Activated CD8-positive, alpha-beta T cell treated with anti-CD3 and anti-CD28 coated beads for 36 hours (primary cell): ENCODE measurements around the gene TMOD4. TPM values are rescaled to one million over a fixed set of nuclear protein-coding genes. Genes with fewer than 3 reads are reported as not detected.
A peak's percentile ranks its signal among the peaks of the same experiment; 100 is the strongest.

ENCODE experiments used
- ATAC-seq: fragments of 200-7000 bp; cut with Tn5 transposase; one replicate; pipeline ENCODE4 v1.10.0; 2021; ENCODE audit warnings: mild to moderate bottlenecking, moderate library complexity
- CTCF ChIA-PET: fragments of 350-600 bp; sonication (Branson Sonifier 250); formaldehyde crosslinking; loops from one replicate; lab custom pipeline; 2021; ENCODE audit warnings: antibody characterized with exemption; lab: Charles Lee
- POLR2A ChIA-PET: fragments of 350-600 bp; sonication (Branson Sonifier 250); formaldehyde crosslinking; loops from one replicate; lab custom pipeline; 2021; ENCODE audit warnings: antibody characterized with exemption; lab: Charles Lee
- DNase-seq: peaks from one replicate; pipeline ENCODE4 v3.0.0-alpha.2; 2020
- H3K27ac Mint-ChIP-seq: one replicate; pipeline ENCODE4 v1.8.0; 2021; ENCODE audit warnings: mild to moderate bottlenecking, mixed read lengths
- H3K27me3 Mint-ChIP-seq: one replicate; pipeline ENCODE4 v1.8.0; 2021; ENCODE audit warnings: mixed read lengths
- H3K36me3 Mint-ChIP-seq: one replicate; pipeline ENCODE4 v1.8.0; 2021; ENCODE audit warnings: low read depth, mixed read lengths
- H3K4me1 Mint-ChIP-seq: one replicate; pipeline ENCODE4 v1.8.0; 2021; ENCODE audit warnings: low read depth, mixed read lengths
- H3K4me3 Mint-ChIP-seq: one replicate; pipeline ENCODE4 v1.8.0; 2021; ENCODE audit warnings: mild to moderate bottlenecking, moderate library complexity, mixed read lengths
- H3K9me3 Mint-ChIP-seq: one replicate; pipeline ENCODE4 v1.8.0; 2021; ENCODE audit warnings: mixed read lengths
- CTCF ChIP-seq: fragments of 200-600 bp; IDR thresholded peaks from one replicate; pipeline ENCODE4 v1.8.0; 2022; ENCODE audit warnings: antibody characterized with exemption, mild to moderate bottlenecking
- intact Hi-C: fragments of 100-400 bp; cut with micrococcal nuclease; formaldehyde crosslinking; loops from one replicate; pipeline ENCODE4 v1.10.0; 2022
- total RNA-seq, 2 experiments: library from RNA; stranded (reverse); gene quantifications; one replicate each; pipeline ENCODE4 v1.2.3, GENCODE V29; 2021

TMOD4 gene
- total RNA-seq, 2 experiments from 2014 or later = 1.9 to 2.5 TPM

DNA sequence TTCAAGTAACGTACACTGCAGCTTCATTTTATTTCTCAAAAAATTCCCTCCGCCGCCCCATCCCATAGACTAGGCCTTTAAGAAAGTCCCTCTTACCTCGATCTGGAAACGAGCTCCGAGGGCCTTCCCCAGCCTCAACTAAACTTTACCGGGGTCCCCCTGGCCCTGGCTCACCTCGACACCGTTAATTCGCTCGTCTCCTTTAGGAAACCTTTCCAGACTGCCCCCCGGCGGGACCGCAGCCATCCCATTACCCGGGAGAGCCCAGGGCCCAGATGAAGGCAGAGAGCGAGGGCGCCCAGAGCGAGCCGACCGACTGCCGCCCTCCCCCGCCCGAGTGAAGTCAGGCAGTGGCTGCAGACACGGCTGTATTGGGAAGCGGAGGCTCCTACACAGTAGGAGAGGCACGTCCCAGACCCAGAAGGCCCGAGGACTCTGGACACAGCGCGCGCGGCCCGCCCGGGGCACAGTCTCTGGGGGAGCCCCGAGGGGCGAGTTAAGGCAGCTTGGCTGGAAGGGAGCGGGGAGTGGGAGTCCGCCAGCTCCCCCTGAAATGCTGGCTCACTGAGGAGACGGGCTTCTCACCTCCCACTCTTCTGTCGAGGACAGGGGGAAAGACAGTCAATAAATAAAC lies 44.0 kb downstream of the TMOD4 start:
- no peak for DNase-seq
- Mint-ChIP-seq H3K4me1 (peaks cover 12% of the 10 kb centered on the region), H3K27ac (peak overlapping the region; percentile 75), H3K36me3 (no peaks in the 10 kb centered on the region), H3K27me3 (no peaks in the 10 kb centered on the region), H3K4me3 (peak overlapping the region; percentile 69), H3K9me3 (no peaks in the 10 kb centered on the region)
- intact Hi-C loops = no loop called here
- POLR2A ChIA-PET = interaction anchor here (0.7 to 3.0 kb wide), 15 partner anchors 10 to 158 kb away, joined by 3 to 14 read pairs (median 3); partner anchors contain the start of genes MINDY1, TNFAIP8L2, VPS72 and ZNF687
- ATAC-seq = no peak
- TF ChIP-seq CTCF = no peak
- CTCF ChIA-PET = interaction anchor here (0.7 to 3.3 kb wide), 15 partner anchors 9 to 150 kb away, joined by 3 to 23 read pairs (median 3); partner anchors contain the start of genes C1orf56, TMOD4, TNFAIP8L2 and ZNF687

DNA sequence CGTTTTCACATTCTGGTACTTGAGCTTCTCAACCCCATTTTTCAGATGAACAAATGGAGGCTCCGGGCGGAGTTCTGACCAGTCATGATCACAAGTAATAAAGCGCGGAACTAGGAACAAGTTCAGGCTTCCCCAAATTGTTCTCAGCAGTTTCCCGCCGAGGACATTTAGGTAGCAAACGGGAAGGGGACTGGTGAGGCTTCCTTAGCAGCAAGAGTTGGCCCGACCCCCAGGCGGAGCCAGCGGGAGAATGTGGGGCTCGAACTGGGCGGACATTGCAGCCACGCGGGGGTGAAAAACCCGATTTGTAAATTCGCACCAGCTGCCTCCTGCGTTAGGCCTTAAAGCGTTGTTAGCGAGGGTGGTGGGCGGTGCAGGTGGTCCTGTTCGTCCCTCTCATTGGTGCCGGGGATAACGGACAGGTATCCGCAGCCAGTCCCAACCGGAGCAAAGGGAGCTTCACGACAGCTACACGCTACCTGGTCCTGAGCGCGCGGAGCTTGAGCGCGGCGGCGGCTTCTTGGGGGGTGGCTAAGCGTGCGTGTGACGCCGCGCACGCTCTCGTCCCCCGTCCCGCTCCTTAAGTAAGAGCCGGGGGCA lies 44.7 kb downstream of the TMOD4 start:
- ATAC-seq = peak; percentile 100
- peak; percentile 96 for DNase-seq
- CTCF ChIA-PET = interaction anchor here (0.6 to 3.3 kb wide), 17 partner anchors 9 to 151 kb away, joined by 3 to 23 read pairs (median 3); partner anchors contain the start of genes C1orf56, TMOD4, TNFAIP8L2 and ZNF687
- Mint-ChIP-seq H3K27ac (peak overlapping the region; percentile 75), H3K27me3 (no peaks in the 10 kb centered on the region), H3K36me3 (no peaks in the 10 kb centered on the region), H3K4me1 (peaks cover 12% of the 10 kb centered on the region), H3K9me3 (no peaks in the 10 kb centered on the region), H3K4me3 (peak overlapping the region; percentile 69)
- POLR2A ChIA-PET = interaction anchor here (0.7 to 3.0 kb wide), 18 partner anchors 8 to 157 kb away, joined by 3 to 14 read pairs (median 3); partner anchors contain the start of genes MINDY1, TNFAIP8L2, VPS72 and ZNF687
- TF ChIP-seq CTCF = no peak
- intact Hi-C loops = no loop called here

DNA sequence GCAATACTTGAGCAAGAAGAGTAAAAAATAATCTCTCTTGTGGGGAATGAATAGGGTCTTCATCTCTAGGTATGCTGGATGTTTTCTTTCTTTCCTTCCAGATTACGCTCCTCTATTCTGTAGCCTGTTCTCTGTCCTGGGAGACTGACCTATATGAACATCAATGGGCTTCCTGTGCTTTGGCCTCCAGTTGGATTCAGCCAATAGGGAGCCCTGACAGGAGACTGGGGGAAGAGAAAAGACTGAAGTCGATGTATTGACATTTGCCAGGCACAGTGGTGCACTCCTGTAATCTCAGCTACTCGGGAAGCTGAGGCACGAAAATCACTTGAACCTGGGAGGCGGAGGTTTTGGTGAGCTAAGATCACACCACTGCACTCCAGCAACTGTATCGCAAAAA lies 47.0 kb downstream of the TMOD4 start:
- DNase-seq (no peak), ATAC-seq (no peak)
- H3K36me3 Mint-ChIP-seq = no peaks in the 10 kb centered on the region
- TF ChIP-seq CTCF = no peak
- H3K4me3 Mint-ChIP-seq = no peak overlapping the region
- intact Hi-C loops = no loop called here
- no peaks in the 10 kb centered on the region for H3K9me3 Mint-ChIP-seq
- H3K27ac Mint-ChIP-seq = no peak overlapping the region
- peaks cover 12% of the 10 kb centered on the region for H3K4me1 Mint-ChIP-seq
- POLR2A ChIA-PET = interaction anchor here (0.7 to 1.1 kb wide), 3 partner anchors 19 to 61 kb away, joined by 3 to 4 read pairs (median 3); partner anchors contain the start of gene VPS72
- CTCF ChIA-PET = interaction anchor here (1.2 kb wide), 1 partner anchor 29 kb away, joined by 4 read pairs; no protein-coding TSS in a partner anchor
- H3K27me3 Mint-ChIP-seq = no peaks in the 10 kb centered on the region

DNA sequence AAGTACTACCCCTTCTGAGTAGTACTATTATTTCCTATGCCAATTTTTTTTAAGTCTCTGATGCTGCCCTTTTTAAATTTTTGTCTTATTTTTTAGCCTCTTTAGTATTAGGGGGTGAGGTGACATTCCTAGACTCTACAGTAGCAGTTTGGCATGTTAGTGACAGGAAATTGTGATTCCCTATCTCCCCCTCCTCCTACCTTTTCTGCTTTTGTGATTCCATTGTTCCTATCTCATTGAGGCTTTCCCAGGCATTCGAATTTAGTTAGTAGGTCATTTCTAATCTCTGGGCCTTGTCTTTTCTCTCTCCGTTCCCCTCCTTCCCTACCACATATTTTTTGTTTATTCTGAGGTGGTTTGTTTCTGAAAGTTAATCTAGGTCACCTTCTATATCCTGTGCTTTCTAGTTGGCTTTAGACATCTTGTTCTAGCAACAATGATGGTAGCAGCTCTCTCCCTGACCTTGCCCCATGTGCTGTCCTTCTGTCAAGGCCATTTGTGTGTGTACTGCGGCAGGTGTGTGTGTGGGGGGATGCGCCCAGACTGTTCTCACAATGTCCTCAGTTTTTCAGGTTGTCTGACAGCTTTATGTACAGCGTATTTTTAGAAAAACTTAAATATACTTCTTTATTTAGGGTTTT lies 50.9 kb downstream of the TMOD4 start:
- H3K27ac Mint-ChIP-seq = peak overlapping the region; percentile 2
- no peaks in the 10 kb centered on the region for H3K4me1 Mint-ChIP-seq
- ChIA-PET POLR2A (interaction anchor here (0.6 to 0.7 kb wide), 2 partner anchors 27 to 41 kb away, joined by 3 read pairs; no protein-coding TSS in a partner anchor), CTCF (interaction anchor here (0.9 to 1.6 kb wide), 3 partner anchors 9 to 32 kb away, joined by 3 read pairs; partner anchors contain the start of gene TNFAIP8L2)
- H3K27me3 Mint-ChIP-seq = no peaks in the 10 kb centered on the region
- no peak for TF ChIP-seq CTCF
- H3K36me3 Mint-ChIP-seq = no peaks in the 10 kb centered on the region
- H3K4me3 Mint-ChIP-seq = no peak overlapping the region
- ATAC-seq (no peak), DNase-seq (no peak)
- intact Hi-C loops = no loop called here
- H3K9me3 Mint-ChIP-seq = no peaks in the 10 kb centered on the region

Other genes starting within 250 kb of the TMOD4 start
- 10 to 100 TPM; 45.1 to 52.3 TPM for gene SETDB1, start 249.6 kb downstream of the TMOD4 start, total RNA-seq
- gene CERS2, start 201.1 kb downstream of the TMOD4 start, total RNA-seq = 100 to 1,000 TPM; 129 to 132 TPM
- under 1 TPM in 1 of 2 experiments, not detected in 1; 0.25 TPM for gene ANXA9, start 193.7 kb downstream of the TMOD4 start, total RNA-seq
- 10 to 100 TPM; 10.4 TPM for gene MINDY1, start 169.1 kb downstream of the TMOD4 start, total RNA-seq
- 10 to 100 TPM; 12.4 to 15.7 TPM for gene PRUNE1, start 167.5 kb downstream of the TMOD4 start, total RNA-seq
- gene BNIPL, start 139.4 kb downstream of the TMOD4 start, total RNA-seq = 1 to 10 TPM in 1 of 2 experiments, under 1 TPM in 1; 0.54 to 1.4 TPM
- gene C1orf56, start 128.2 kb downstream of the TMOD4 start, total RNA-seq = 1 to 10 TPM; 1.4 to 1.9 TPM
- gene CDC42SE1, start 116.4 kb downstream of the TMOD4 start, total RNA-seq = 10 to 100 TPM; 86.5 to 92.8 TPM
- 1 to 10 TPM; 4.2 to 4.8 TPM for gene MLLT11, start 115.6 kb downstream of the TMOD4 start, total RNA-seq
- 10 to 100 TPM; 17.5 to 19.3 TPM for gene GABPB2, start 105.2 kb downstream of the TMOD4 start, total RNA-seq
- 1 to 10 TPM; 3.4 to 3.7 TPM for gene SEMA6C, start 29.4 kb downstream of the TMOD4 start, total RNA-seq
- gene TNFAIP8L2, start 19.3 kb downstream of the TMOD4 start, total RNA-seq = 10 to 100 TPM; 16.1 to 17.5 TPM
- 1 to 10 TPM; 4.5 TPM for gene LYSMD1, start 10.1 kb downstream of the TMOD4 start, total RNA-seq
- 10 to 100 TPM; 57.0 to 59.6 TPM for gene SCNM1, start 9.8 kb downstream of the TMOD4 start, total RNA-seq
- gene VPS72, start 14.2 kb upstream of the TMOD4 start, total RNA-seq = 10 to 100 TPM; 47.4 to 61.0 TPM
- gene PIP5K1A, start 22.6 kb upstream of the TMOD4 start, total RNA-seq = 10 to 100 TPM; 63.1 to 66.1 TPM
- gene PSMD4, start 78.8 kb upstream of the TMOD4 start, total RNA-seq = 100 to 1,000 TPM; 203 to 214 TPM
- 10 to 100 TPM; 27.3 to 29.5 TPM for gene ZNF687, start 106.3 kb upstream of the TMOD4 start, total RNA-seq
- 10 to 100 TPM; 46.6 to 47.3 TPM for gene PI4KB, start 151.4 kb upstream of the TMOD4 start, total RNA-seq
- gene RFX5, start 171.3 kb upstream of the TMOD4 start, total RNA-seq = 10 to 100 TPM; 55.6 to 55.7 TPM
- gene SELENBP1, start 196.7 kb upstream of the TMOD4 start, total RNA-seq = not detected
- 100 to 1,000 TPM; 350 to 353 TPM for gene PSMB4, start 223.6 kb upstream of the TMOD4 start, total RNA-seq